Measurements from ENCODE around the gene SGSM1. TPM values are rescaled to one million over a fixed set of nuclear protein-coding genes. Genes with fewer than 3 reads are reported as not detected.

Gene SGSM1
- total RNA-seq, 2 experiments from 2014 or later: 0.27 TPM; not detected in 1

- CTCF ChIA-PET: interaction anchor here (0.6 to 3.9 kb wide), 14 partner anchors 9 to 434 kb away, joined by 3 to 40 read pairs (median 4); no protein-coding TSS in a partner anchor
- POLR2A ChIA-PET: no interaction called here
These were observed 132.8 kb downstream of the SGSM1 start for GRCh38 chr22:24938741-24939341.

- ChIA-PET CTCF (interaction anchor here (1.5 kb wide), 1 partner anchor 86 kb away, joined by 4 read pairs; no protein-coding TSS in a partner anchor), POLR2A (no interaction called here)
These were observed 136.3 kb downstream of the SGSM1 start for GRCh38 chr22:24942301-24942700.

- CTCF ChIA-PET: interaction anchor here (1.1 to 2.1 kb wide), 2 partner anchors 105 to 113 kb away, joined by 4 to 6 read pairs; no protein-coding TSS in a partner anchor
- POLR2A ChIA-PET: no interaction called here
These were observed 138.4 kb downstream of the SGSM1 start for GRCh38 chr22:24944217-24944937.

GRCh38 chr22:24945430-24945829, 139.4 kb downstream of the SGSM1 start:
- ChIA-PET POLR2A (no interaction called here), CTCF (interaction anchor here (2.1 kb wide), 1 partner anchor 104 kb away, joined by 6 read pairs; no protein-coding TSS in a partner anchor)

GRCh38 chr22:24947383-24947782, 141.4 kb downstream of the SGSM1 start:
- ChIA-PET POLR2A (interaction anchor here (0.6 kb wide), 1 partner anchor 68 kb away, joined by 4 read pairs; no protein-coding TSS in a partner anchor), CTCF (interaction anchor here (1.5 kb wide), 1 partner anchor 9 kb away, joined by 4 read pairs; no protein-coding TSS in a partner anchor)

GRCh38 chr22:24947881-24948280, 141.9 kb downstream of the SGSM1 start:
- POLR2A ChIA-PET: interaction anchor here (0.5 kb wide), 1 partner anchor 112 kb away, joined by 5 read pairs; no protein-coding TSS in a partner anchor
- CTCF ChIA-PET: interaction anchor here (0.6 to 1.5 kb wide), 3 partner anchors 9 to 109 kb away, joined by 3 to 4 read pairs (median 3); no protein-coding TSS in a partner anchor

- CTCF ChIA-PET: interaction anchor here (0.6 to 1.5 kb wide), 4 partner anchors 10 to 163 kb away, joined by 3 to 4 read pairs (median 3); no protein-coding TSS in a partner anchor
These were observed 142.6 kb downstream of the SGSM1 start for GRCh38 chr22:24948356-24949202.

GRCh38 chr22:24950272-24950902, 144.4 kb downstream of the SGSM1 start:
- POLR2A ChIA-PET: interaction anchor here (0.7 kb wide), 1 partner anchor 531 kb away, joined by 3 read pairs; no protein-coding TSS in a partner anchor
- CTCF ChIA-PET: interaction anchor here (1.3 to 1.7 kb wide), 6 partner anchors 12 to 104 kb away, joined by 3 to 7 read pairs (median 5); no protein-coding TSS in a partner anchor

More at GRCh38 chr22:24948356-24949202, 142.6 kb downstream of the SGSM1 start:
- POLR2A ChIA-PET: interaction anchor here (0.5 kb wide), 1 partner anchor 111 kb away, joined by 5 read pairs; no protein-coding TSS in a partner anchor

GRCh38 chr22:24951942-24952836, 146.2 kb downstream of the SGSM1 start, which contains the start of gene KIAA1671:
Gene KIAA1671 (plus strand): TSS chr22:24952716. CDS start chr22:25028000, 75,284 bp downstream.
- ChIA-PET CTCF (interaction anchor here (0.6 to 1.9 kb wide), 11 partner anchors 11 to 283 kb away, joined by 3 to 13 read pairs (median 5); no protein-coding TSS in a partner anchor), POLR2A (no interaction called here)

- CTCF ChIA-PET: interaction anchor here (0.6 to 1.9 kb wide), 3 partner anchors 96 to 282 kb away, joined by 3 to 6 read pairs (median 3); no protein-coding TSS in a partner anchor
These were observed 146.9 kb downstream of the SGSM1 start for GRCh38 chr22:24952837-24953383.

GRCh38 chr22:24953384-24954113, 147.5 kb downstream of the SGSM1 start:
- POLR2A ChIA-PET: no interaction called here
- CTCF ChIA-PET: interaction anchor here (0.9 to 1.9 kb wide), 3 partner anchors 95 to 106 kb away, joined by 3 to 6 read pairs (median 5); no protein-coding TSS in a partner anchor

More at GRCh38 chr22:24952837-24953383, 146.9 kb downstream of the SGSM1 start:
- POLR2A ChIA-PET: no interaction called here

GRCh38 chr22:24954114-24954463, 148.1 kb downstream of the SGSM1 start:
- ChIA-PET POLR2A (no interaction called here), CTCF (interaction anchor here (0.9 to 1.9 kb wide), 3 partner anchors 95 to 105 kb away, joined by 3 to 6 read pairs (median 5); no protein-coding TSS in a partner anchor)

GRCh38 chr22:24954856-24955255, 148.8 kb downstream of the SGSM1 start:
- CTCF ChIA-PET: no interaction called here
- POLR2A ChIA-PET: no interaction called here

- ChIA-PET POLR2A (no interaction called here), CTCF (no interaction called here)
These were observed 151.0 kb downstream of the SGSM1 start for GRCh38 chr22:24957043-24957442.

GRCh38 chr22:24961217-24961844, 155.3 kb downstream of the SGSM1 start:
- POLR2A ChIA-PET: no interaction called here

GRCh38 chr22:24962094-24962493, 156.1 kb downstream of the SGSM1 start:
- POLR2A ChIA-PET: no interaction called here
- CTCF ChIA-PET: interaction anchor here (1.2 to 1.8 kb wide), 2 partner anchors 24 to 86 kb away, joined by 4 to 7 read pairs; no protein-coding TSS in a partner anchor

More at GRCh38 chr22:24961217-24961844, 155.3 kb downstream of the SGSM1 start:
- CTCF ChIA-PET: interaction anchor here (0.9 to 1.8 kb wide), 2 partner anchors 87 to 93 kb away, joined by 3 to 7 read pairs; no protein-coding TSS in a partner anchor

Measured in activated CD8-positive, alpha-beta memory T cell treated with anti-CD3 and anti-CD28 coated beads for 36 hours (primary cell).